H1 (cell line): Measurements from ENCODE around the gene MATN1. TPM values are rescaled to one million over a fixed set of nuclear protein-coding genes. Genes with fewer than 3 reads are reported as not detected.
A peak's percentile ranks its signal among the peaks of the same experiment; 100 is the strongest.

Experiments used
- CTCF ChIA-PET: fragments of 300-600 bp; sonication (Branson Sonifier 250); formaldehyde crosslinking; loops from one replicate; lab custom pipeline; 2021; ENCODE audit not compliant: partially characterized antibody; lab: Charles Lee
- POLR2A ChIA-PET: fragments of 300-600 bp; sonication (Branson Sonifier 250); formaldehyde crosslinking; loops from one replicate; lab custom pipeline; 2021; ENCODE audit warnings: inconsistent platforms; ENCODE audit not compliant: partially characterized antibody; lab: Charles Lee
- DNase-seq, 2 experiments: peaks; one replicate each; pipeline versions ENCODE4 v3.0.0 to v3.0.0-alpha.2; 2010 to 2022; ENCODE audit warnings: low spot score in 2 of 2, low read depth in 1 of 2, mixed read lengths in 1 of 2
- FAIRE-seq: peaks from 2 replicates; lab custom pipeline; 2011; peaks lifted over from hg19 to GRCh38; lab: Jason Lieb, UNC
- H2AFZ ChIP-seq: 2 replicates; pipeline ENCODE4 v1.8.1; 2012; ENCODE audit warnings: low read length, inconsistent platforms
- H2AK5ac ChIP-seq: 2 replicates; pipeline ENCODE4 v1.6.1; 2013; ENCODE audit warnings: low read depth, low read length
- H2BK120ac ChIP-seq: replicated peaks from 2 replicates; pipeline ENCODE3; 2013; ENCODE audit warnings: low read depth, low read length, inconsistent platforms
- H2BK12ac ChIP-seq: 2 replicates; pipeline ENCODE4 v1.6.1; 2013; ENCODE audit warnings: low read depth, low read length
- H2BK15ac ChIP-seq: 2 replicates; pipeline ENCODE4 v1.6.1; 2013; ENCODE audit warnings: low read length
- H2BK20ac ChIP-seq: 2 replicates; pipeline ENCODE4 v1.6.1; 2013; ENCODE audit warnings: low read length
- H2BK5ac ChIP-seq: 2 replicates; pipeline ENCODE4 v1.6.1; 2013; ENCODE audit warnings: low read depth, low read length
- H3K14ac ChIP-seq: 2 replicates; pipeline ENCODE4 v1.6.1; 2013; ENCODE audit warnings: inconsistent platforms; ENCODE audit not compliant: insufficient read length
- H3K18ac ChIP-seq: 2 replicates; pipeline ENCODE4 v1.6.1; 2013; ENCODE audit warnings: low read length; ENCODE audit errors: extremely low read depth
- H3K23ac ChIP-seq: 2 replicates; pipeline ENCODE4 v1.6.1; 2013; ENCODE audit warnings: inconsistent platforms; ENCODE audit not compliant: insufficient read length
- H3K23me2 ChIP-seq: 2 replicates; pipeline ENCODE4 v1.6.1; 2013; ENCODE audit warnings: low read depth, low read length
- H3K27ac ChIP-seq: 2 replicates; pipeline ENCODE4 v1.6.1; 2011; ENCODE audit warnings: low read depth, low read length, inconsistent platforms
- H3K27me3 ChIP-seq, 4 experiments: replicated peaks in 1 of 4; 1 replicate in 1 of 4; 2 replicates in 3 of 4; pipeline versions ENCODE4 v1.6.1 to v1.8.1; 2011 to 2013; ENCODE audit warnings: low read length in 3 of 4, mild to moderate bottlenecking in 3 of 4, inconsistent platforms in 2 of 4, mixed read lengths in 2 of 4, moderate library complexity in 1 of 4; ENCODE audit not compliant: control insufficient read depth in 3 of 4, insufficient read depth in 3 of 4; ENCODE audit errors: extremely low read depth in 1 of 4
- H3K36me3 ChIP-seq, 4 experiments: 2 replicates each; pipeline versions ENCODE4 v1.6.1 to v1.8.1; 2011 to 2013; ENCODE audit warnings: mild to moderate bottlenecking in 4 of 4, low read length in 3 of 4, moderate library complexity in 2 of 4, control low read depth in 1 of 4, inconsistent platforms in 1 of 4; ENCODE audit not compliant: insufficient read depth in 4 of 4, control insufficient read depth in 2 of 4
- H3K4ac ChIP-seq: replicated peaks from 2 replicates; pipeline ENCODE3; 2013; ENCODE audit warnings: low read length, low read depth, mixed read lengths, inconsistent platforms; ENCODE audit not compliant: insufficient read length
- H3K4me1 ChIP-seq, 4 experiments: replicated peaks in 1 of 4; 1 replicate in 1 of 4; 2 replicates in 3 of 4; pipeline versions ENCODE4 v1.6.1 to v1.8.1; 2011 to 2013; ENCODE audit warnings: low read length in 3 of 4, inconsistent platforms in 2 of 4, mixed read lengths in 1 of 4; ENCODE audit not compliant: insufficient read depth in 4 of 4, control insufficient read depth in 3 of 4
- H3K4me2 ChIP-seq, 2 experiments: 2 replicates each; pipeline versions ENCODE4 v1.6.1 to v1.8.1; 2011 to 2013; ENCODE audit warnings: low read depth in 2 of 2, low read length in 2 of 2, control low read depth in 1 of 2, inconsistent platforms in 1 of 2, mild to moderate bottlenecking in 1 of 2; ENCODE audit not compliant: insufficient read depth in 1 of 2
- H3K4me3 ChIP-seq, 4 experiments: fragments of 200-600, 300-600 bp in 1 of 4; sonication (generic), shearing (Covaris generic), sonication (Bioruptor Twin) in 1 of 4; 2 replicates each; pipeline versions ENCODE4 v1.5.1 to v1.8.1; 2011 to 2016; ENCODE audit warnings: low read length in 4 of 4, low read depth in 3 of 4, control low read depth in 2 of 4, inconsistent platforms in 2 of 4, mild to moderate bottlenecking in 2 of 4, mixed read lengths in 1 of 4, moderate library complexity in 1 of 4; ENCODE audit not compliant: insufficient read depth in 2 of 4; ENCODE audit errors: extremely low read depth in 1 of 4
- H3K56ac ChIP-seq: replicated peaks from 2 replicates; pipeline ENCODE3; 2013; ENCODE audit warnings: low read depth, mild to moderate bottlenecking, mixed read lengths, low read length, inconsistent platforms; ENCODE audit not compliant: insufficient read length
- H3K79me1 ChIP-seq: 2 replicates; pipeline ENCODE4 v1.6.1; 2013; ENCODE audit warnings: low read depth, low read length, control low read depth
- H3K79me2 ChIP-seq, 2 experiments: 2 replicates each; pipeline versions ENCODE4 v1.6.1 to v1.8.1; 2012 to 2013; ENCODE audit warnings: low read length in 2 of 2, mild to moderate bottlenecking in 2 of 2, inconsistent platforms in 1 of 2; ENCODE audit not compliant: insufficient read depth in 2 of 2, control insufficient read depth in 1 of 2
- H3K9ac ChIP-seq, 4 experiments: replicated peaks in 1 of 4; 1 replicate in 1 of 4; 2 replicates in 3 of 4; pipeline versions ENCODE4 v1.6.1 to v1.8.1; 2011 to 2013; ENCODE audit warnings: low read depth in 3 of 4, low read length in 3 of 4, control low read depth in 2 of 4, mild to moderate bottlenecking in 2 of 4, moderate library complexity in 2 of 4, inconsistent platforms in 1 of 4; ENCODE audit errors: extremely low read depth in 1 of 4
- H3K9me3 ChIP-seq, 2 experiments: 2 replicates each; pipeline versions ENCODE4 v1.6.1 to v1.8.1; 2012 to 2013; ENCODE audit warnings: mild to moderate bottlenecking in 2 of 2, moderate library complexity in 2 of 2, control low read depth in 1 of 2, inconsistent platforms in 1 of 2, low read depth in 1 of 2, low read length in 1 of 2, mixed read lengths in 1 of 2; ENCODE audit not compliant: insufficient read depth in 2 of 2
- H4K20me1 ChIP-seq, 2 experiments: replicated peaks in 1 of 2; 2 replicates each; pipeline versions ENCODE3 to v1.8.1; 2011 to 2013; ENCODE audit warnings: inconsistent platforms in 2 of 2, low read length in 2 of 2, mild to moderate bottlenecking in 1 of 2; ENCODE audit not compliant: insufficient read depth in 2 of 2, control insufficient read depth in 1 of 2
- H4K5ac ChIP-seq: 2 replicates; pipeline ENCODE4 v1.6.1; 2013; ENCODE audit warnings: low read length, low read depth, mixed read lengths, inconsistent platforms; ENCODE audit not compliant: insufficient read length
- H4K8ac ChIP-seq: 2 replicates; pipeline ENCODE4 v1.8.0; 2013; ENCODE audit warnings: mild to moderate bottlenecking, moderate library complexity, low read length, inconsistent platforms; ENCODE audit not compliant: insufficient read depth; ENCODE audit errors: extremely low read depth
- H4K91ac ChIP-seq: replicated peaks from 2 replicates; pipeline ENCODE3; 2013; ENCODE audit warnings: low read length, mixed read lengths, inconsistent platforms; ENCODE audit not compliant: insufficient read length
- ATF3 ChIP-seq: IDR thresholded peaks from 2 replicates; pipeline ENCODE4 v1.6.1; 2011; ENCODE audit warnings: low read depth, mild to moderate bottlenecking, low read length; ENCODE audit not compliant: insufficient read depth
- BACH1 ChIP-seq: IDR thresholded peaks from 2 replicates; pipeline ENCODE4 v1.6.1; 2012; ENCODE audit warnings: low read length, improper control_type of control experiment
- CTCF ChIP-seq, 3 experiments: IDR thresholded peaks; 1 replicate in 2 of 3; 2 replicates in 1 of 3; pipeline versions ENCODE4 v1.5.1 to v1.6.1; 2011; ENCODE audit warnings: low read length in 3 of 3, mild to moderate bottlenecking in 3 of 3, inconsistent platforms in 2 of 3, low read depth in 1 of 3, moderate library complexity in 1 of 3; ENCODE audit not compliant: insufficient read depth in 1 of 3; ENCODE audit errors: control extremely low read depth in 1 of 3
- FOSL1 ChIP-seq: IDR thresholded peaks from 2 replicates; pipeline ENCODE4 v1.6.1; 2011; ENCODE audit warnings: mild to moderate bottlenecking, low read depth, low read length, moderate library complexity; ENCODE audit not compliant: insufficient read depth
- JUN ChIP-seq: IDR thresholded peaks from 2 replicates; pipeline ENCODE4 v1.6.1; 2011; ENCODE audit warnings: low read depth, mild to moderate bottlenecking, improper control_type of control experiment, low read length
- JUND ChIP-seq: IDR thresholded peaks from 2 replicates; pipeline ENCODE4 v1.6.1; 2011; ENCODE audit warnings: mild to moderate bottlenecking, improper control_type of control experiment, low read length
- SIX5 ChIP-seq: IDR thresholded peaks from 2 replicates; pipeline ENCODE4 v1.6.1; 2011; ENCODE audit warnings: mild to moderate bottlenecking, low read depth, low read length
- SP4 ChIP-seq: IDR thresholded peaks from 2 replicates; pipeline ENCODE4 v1.6.1; 2012; ENCODE audit warnings: low read length, inconsistent platforms
- SUZ12 ChIP-seq: fragments of 200-600 bp; sonication (generic); IDR thresholded peaks from 2 replicates; pipeline ENCODE4 v1.6.1; 2012; ENCODE audit warnings: mild to moderate bottlenecking, inconsistent platforms, low read length, moderate library complexity, mixed read lengths
- TAF7 ChIP-seq: optimal IDR thresholded peaks from 2 replicates; pipeline ENCODE3; 2011; ENCODE audit warnings: low read depth, mild to moderate bottlenecking, inconsistent platforms, low read length, moderate library complexity, borderline replicate concordance
- TCF12 ChIP-seq: IDR thresholded peaks from 2 replicates; pipeline ENCODE4 v1.6.1; 2011; ENCODE audit warnings: low read depth, mild to moderate bottlenecking, low read length
- TEAD4 ChIP-seq: IDR thresholded peaks from 2 replicates; pipeline ENCODE4 v1.6.1; 2012; ENCODE audit warnings: low read depth, low read length, inconsistent platforms, mixed read lengths
- WGBS, 2 experiments: shearing (Covaris generic) in 1 of 2; methylation state at CpG; one replicate each; pipeline versions ENCODE4 v1.1.6 to v1.1.7; 2013 to 2015; ENCODE audit warnings: low lambda C conversion rate in 2 of 2, mixed read lengths in 2 of 2, inconsistent platforms in 1 of 2, low coverage in 1 of 2, missing lambda C conversion rate in 1 of 2; ENCODE audit not compliant: insufficient replicate concordance in 2 of 2, insufficient coverage in 1 of 2, insufficient read length in 1 of 2; ENCODE audit errors: extremely low coverage in 1 of 2, missing lambda C conversion rate in 1 of 2; 5-methylcytosine and 5-hydroxymethylcytosine counted together
- polyA plus RNA-seq, 7 experiments: library from polyadenylated mRNA; depleted of rRNA in 3 of 7; stranded (reverse) in 5 of 7; unstranded in 2 of 7; fragments of >200 nt in 5 of 7; fragments of 200-250 nt in 2 of 7; gene quantifications; 1 replicate in 5 of 7; 2 replicates in 1 of 7; 4 replicates in 1 of 7; pipeline versions ENCODE4 v1.2.1 to v1.2.3, GENCODE V29; 2011 to 2013; ENCODE audit warnings: missing spikeins in 2 of 7, mixed read lengths in 2 of 7
- total RNA-seq: library from RNA; stranded (reverse); fragmentation: NEBNext Ultra II Directional; extraction: Animal tissue kit (Norgen Biotek cat#: 25700); gene quantifications from 2 replicates; pipeline ENCODE4 v1.2.1, GENCODE V29; 2021

MATN1 gene
- total and polyA plus RNA-seq, 2 of the 8 experiments (the other 6 are each of a cell fraction or from before 2014, with no cell fraction given), result 0.12 to 0.28 TPM

GRCh38 chr1:30716646-30717045 is 6.7 kb downstream of the MATN1 start:
- H3K27me3 ChIP-seq, result no peaks in the 10 kb centered on the region; a peak in 1 of 7 replicates
- no peak overlapping the region for H2BK20ac ChIP-seq
- no peak overlapping the region for H2AK5ac ChIP-seq
- no peak overlapping the region for H2BK120ac ChIP-seq
- DNase-seq (no peak), FAIRE-seq (no peak)
- H4K8ac ChIP-seq, result no peak overlapping the region; the same call in 1 of the 2 replicates
- H3K79me2 ChIP-seq, result no peaks in the 10 kb centered on the region
- peaks cover 0 to 4% (median 1%) of the 10 kb centered on the region in 4 experiments; a peak in 5 of 7 replicates for H3K4me1 ChIP-seq
- no peak overlapping the region for H3K56ac ChIP-seq
- H3K18ac ChIP-seq, result no peak overlapping the region
- H3K36me3 ChIP-seq, result no peaks in the 10 kb centered on the region
- no peak overlapping the region for H3K4me2 ChIP-seq
- no peak overlapping the region for H2BK5ac ChIP-seq
- H3K4ac ChIP-seq, result no peak overlapping the region
- CTCF ChIA-PET, result interaction anchor here (0.6 to 55.1 kb wide), 7 partner anchors 11 to 1476 kb away, joined by 3 to 1640 read pairs (median 3); partner anchors contain the start of gene LAPTM5
- peaks cover 10% of the 10 kb centered on the region; the same call in 1 of the 2 replicates for H3K23me2 ChIP-seq
- H4K20me1 ChIP-seq, result no peaks in the 10 kb centered on the region
- H3K27ac ChIP-seq, result no peak overlapping the region
- no peak overlapping the region for H3K4me3 ChIP-seq
- peaks cover 10 to 11% of the 10 kb centered on the region in 2 experiments for H3K9me3 ChIP-seq
- 93% methylated on average over 8 of the region's 8 CpGs; no CpG with 5 or more reads in 1 of the 2 experiments for WGBS, 2 experiments
- no peak overlapping the region for H4K91ac ChIP-seq
- no peak overlapping the region for H3K23ac ChIP-seq
- peak overlapping the region; percentile 14; the same call in 1 of the 2 replicates for H2BK12ac ChIP-seq
- no peak overlapping the region for H2AFZ ChIP-seq
- H2BK15ac ChIP-seq, result no peak overlapping the region
- H3K9ac ChIP-seq, result no peak overlapping the region
- H3K14ac ChIP-seq, result no peak overlapping the region
- H3K79me1 ChIP-seq, result no peaks in the 10 kb centered on the region
- POLR2A ChIA-PET, result no interaction called here
- no peak overlapping the region for H4K5ac ChIP-seq
- TF ChIP-seq FOSL1 (no peak), SIX5 (no peak), SUZ12 (no peak), ATF3 (no peak), TEAD4 (no peak), JUN (no peak), TAF7 (no peak), BACH1 (no peak), TCF12 (no peak), JUND (no peak), SP4 (no peak), CTCF (IDR thresholded peaks at IDR 0.05; ENCODE audit: control extremely low read depth in 1 of 3, insufficient read depth in 1 of 3, low read depth in 1 of 3, low read length in 3 of 3) (no peak)
